Liver (tissue), 3 donors: Measurements from ENCODE around the gene ZNF439.
"Not testable (repeated sequence)": the region's sequence is repeated elsewhere in the genome, so short reads cannot be mapped to it uniquely, and the experiment has no call there.

ENCODE experiments used
- EGR1 ChIP-seq, 2 donors: IDR thresholded peaks; 2 replicates each; pipeline ENCODE4 v1.6.1; 2016 to 2018; ENCODE audit warnings: antibody characterized with exemption in 2 of 2, low read depth in 2 of 2
- GABPA ChIP-seq, 2 donors: IDR thresholded peaks in 1 of 2; conservative IDR thresholded peaks in 1 of 2; 2 replicates each; pipeline ENCODE4 v1.6.1; 2016; ENCODE audit warnings: antibody characterized with exemption in 2 of 2, mild to moderate bottlenecking in 1 of 2, moderate library complexity in 1 of 2
- HNF4A ChIP-seq, 2 donors: conservative IDR thresholded peaks; 2 replicates each; pipeline ENCODE4 v1.6.1; 2016; ENCODE audit warnings: antibody characterized with exemption in 2 of 2, mild to moderate bottlenecking in 2 of 2
- HNF4G ChIP-seq: IDR thresholded peaks from 2 replicates; pipeline ENCODE4 v1.6.1; 2016; ENCODE audit warnings: antibody characterized with exemption
- JUND ChIP-seq, 2 donors: IDR thresholded peaks; 2 replicates each; pipeline ENCODE4 v1.6.1; 2016; ENCODE audit warnings: antibody characterized with exemption in 2 of 2
- RAD21 ChIP-seq, 2 donors: IDR thresholded peaks; 2 replicates each; pipeline ENCODE4 v1.6.1; 2016; ENCODE audit warnings: antibody characterized with exemption in 2 of 2, mild to moderate bottlenecking in 2 of 2
- RXRA ChIP-seq, 2 donors: IDR thresholded peaks; 2 replicates each; pipeline ENCODE4 v1.6.1; 2017 to 2018; ENCODE audit warnings: antibody characterized with exemption in 2 of 2, mild to moderate bottlenecking in 1 of 2
- TAF1 ChIP-seq: conservative IDR thresholded peaks from 2 replicates; pipeline ENCODE4 v1.6.1; 2016; ENCODE audit warnings: antibody characterized with exemption, mild to moderate bottlenecking
- YY1 ChIP-seq: IDR thresholded peaks from 2 replicates; pipeline ENCODE4 v1.6.1; 2016; ENCODE audit warnings: antibody characterized with exemption, mild to moderate bottlenecking
- TF ChIP-seq, protein P1 (sequence below): fragments of 150-350 bp; IDR thresholded peaks from 2 replicates; pipeline ENCODE4 v1.5.1; 2017; ENCODE audit warnings: improper control_type of control experiment, low read depth, low read length; ENCODE audit not compliant: missing input control
- TF ChIP-seq, protein P2 (sequence below): IDR thresholded peaks from 2 replicates; pipeline ENCODE4 v1.6.1; 2016; ENCODE audit warnings: antibody characterized with exemption
- TF ChIP-seq, protein P3 (sequence below): IDR thresholded peaks from 2 replicates; pipeline ENCODE4 v1.6.1; 2016; ENCODE audit warnings: antibody characterized with exemption, mild to moderate bottlenecking
- TF ChIP-seq, protein P4 (sequence below): IDR thresholded peaks from 2 replicates; pipeline ENCODE4 v1.6.1; 2016; ENCODE audit warnings: antibody characterized with exemption
- donor health status: healthy.
- donor health status: healthy.

DNA sequence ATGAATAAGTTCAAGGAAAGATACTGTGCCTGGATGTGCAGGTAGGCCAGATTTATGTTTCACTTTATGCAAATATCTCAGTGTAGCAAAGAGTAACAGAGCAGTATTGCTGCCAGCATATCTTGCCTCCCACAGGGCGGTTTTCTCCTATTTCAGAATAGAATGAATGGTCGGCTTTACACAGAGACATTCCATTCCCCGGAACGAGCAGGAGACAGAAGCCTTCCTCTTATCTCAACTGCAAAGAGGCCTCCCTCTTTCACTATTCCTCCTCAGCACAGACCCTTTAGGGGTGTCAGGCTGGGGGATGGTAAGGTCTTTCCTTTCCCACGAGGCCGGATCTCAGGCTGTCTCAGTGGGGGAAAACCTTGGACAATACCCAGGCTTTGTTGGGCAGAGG, 41.4 kb downstream of the ZNF439 start:
- TF ChIP-seq, protein P1, sequence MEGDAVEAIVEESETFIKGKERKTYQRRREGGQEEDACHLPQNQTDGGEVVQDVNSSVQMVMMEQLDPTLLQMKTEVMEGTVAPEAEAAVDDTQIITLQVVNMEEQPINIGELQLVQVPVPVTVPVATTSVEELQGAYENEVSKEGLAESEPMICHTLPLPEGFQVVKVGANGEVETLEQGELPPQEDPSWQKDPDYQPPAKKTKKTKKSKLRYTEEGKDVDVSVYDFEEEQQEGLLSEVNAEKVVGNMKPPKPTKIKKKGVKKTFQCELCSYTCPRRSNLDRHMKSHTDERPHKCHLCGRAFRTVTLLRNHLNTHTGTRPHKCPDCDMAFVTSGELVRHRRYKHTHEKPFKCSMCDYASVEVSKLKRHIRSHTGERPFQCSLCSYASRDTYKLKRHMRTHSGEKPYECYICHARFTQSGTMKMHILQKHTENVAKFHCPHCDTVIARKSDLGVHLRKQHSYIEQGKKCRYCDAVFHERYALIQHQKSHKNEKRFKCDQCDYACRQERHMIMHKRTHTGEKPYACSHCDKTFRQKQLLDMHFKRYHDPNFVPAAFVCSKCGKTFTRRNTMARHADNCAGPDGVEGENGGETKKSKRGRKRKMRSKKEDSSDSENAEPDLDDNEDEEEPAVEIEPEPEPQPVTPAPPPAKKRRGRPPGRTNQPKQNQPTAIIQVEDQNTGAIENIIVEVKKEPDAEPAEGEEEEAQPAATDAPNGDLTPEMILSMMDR: not testable (repeated sequence)
- TF ChIP-seq YY1; RXRA (IDR thresholded peaks at IDR 0.05); TAF1; RAD21 (IDR thresholded peaks at IDR 0.05); EGR1 (IDR thresholded peaks at IDR 0.05; ENCODE audit: low read depth in 2 of 2); GABPA (IDR thresholded peaks at IDR 0.05 in 1 of 2, conservative IDR thresholded peaks at IDR 0.05 in 1 of 2); HNF4A (conservative IDR thresholded peaks at IDR 0.05); JUND (IDR thresholded peaks at IDR 0.05); HNF4G: not testable (repeated sequence)
- TF ChIP-seq, protein P2, sequence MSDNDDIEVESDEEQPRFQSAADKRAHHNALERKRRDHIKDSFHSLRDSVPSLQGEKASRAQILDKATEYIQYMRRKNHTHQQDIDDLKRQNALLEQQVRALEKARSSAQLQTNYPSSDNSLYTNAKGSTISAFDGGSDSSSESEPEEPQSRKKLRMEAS: not testable (repeated sequence)
- TF ChIP-seq, protein P3, sequence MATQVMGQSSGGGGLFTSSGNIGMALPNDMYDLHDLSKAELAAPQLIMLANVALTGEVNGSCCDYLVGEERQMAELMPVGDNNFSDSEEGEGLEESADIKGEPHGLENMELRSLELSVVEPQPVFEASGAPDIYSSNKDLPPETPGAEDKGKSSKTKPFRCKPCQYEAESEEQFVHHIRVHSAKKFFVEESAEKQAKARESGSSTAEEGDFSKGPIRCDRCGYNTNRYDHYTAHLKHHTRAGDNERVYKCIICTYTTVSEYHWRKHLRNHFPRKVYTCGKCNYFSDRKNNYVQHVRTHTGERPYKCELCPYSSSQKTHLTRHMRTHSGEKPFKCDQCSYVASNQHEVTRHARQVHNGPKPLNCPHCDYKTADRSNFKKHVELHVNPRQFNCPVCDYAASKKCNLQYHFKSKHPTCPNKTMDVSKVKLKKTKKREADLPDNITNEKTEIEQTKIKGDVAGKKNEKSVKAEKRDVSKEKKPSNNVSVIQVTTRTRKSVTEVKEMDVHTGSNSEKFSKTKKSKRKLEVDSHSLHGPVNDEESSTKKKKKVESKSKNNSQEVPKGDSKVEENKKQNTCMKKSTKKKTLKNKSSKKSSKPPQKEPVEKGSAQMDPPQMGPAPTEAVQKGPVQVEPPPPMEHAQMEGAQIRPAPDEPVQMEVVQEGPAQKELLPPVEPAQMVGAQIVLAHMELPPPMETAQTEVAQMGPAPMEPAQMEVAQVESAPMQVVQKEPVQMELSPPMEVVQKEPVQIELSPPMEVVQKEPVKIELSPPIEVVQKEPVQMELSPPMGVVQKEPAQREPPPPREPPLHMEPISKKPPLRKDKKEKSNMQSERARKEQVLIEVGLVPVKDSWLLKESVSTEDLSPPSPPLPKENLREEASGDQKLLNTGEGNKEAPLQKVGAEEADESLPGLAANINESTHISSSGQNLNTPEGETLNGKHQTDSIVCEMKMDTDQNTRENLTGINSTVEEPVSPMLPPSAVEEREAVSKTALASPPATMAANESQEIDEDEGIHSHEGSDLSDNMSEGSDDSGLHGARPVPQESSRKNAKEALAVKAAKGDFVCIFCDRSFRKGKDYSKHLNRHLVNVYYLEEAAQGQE: not testable (repeated sequence)
- TF ChIP-seq, protein P4, sequence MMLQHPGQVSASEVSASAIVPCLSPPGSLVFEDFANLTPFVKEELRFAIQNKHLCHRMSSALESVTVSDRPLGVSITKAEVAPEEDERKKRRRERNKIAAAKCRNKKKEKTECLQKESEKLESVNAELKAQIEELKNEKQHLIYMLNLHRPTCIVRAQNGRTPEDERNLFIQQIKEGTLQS: not testable (repeated sequence)
